Activated T-helper 1 cell treated with anti-CD3 and anti-CD28 coated beads, Interleukin-12 subunit alpha, Interleukin-12 subunit beta, Interleukin-2, Interleukin-4 antibody, amounts not matched to agents 30 ng/mL and 10 ng/mL and 1 ng/mL, durations not matched to agents 14 hours and 24 hours and 36 hours (primary cell): ENCODE results near the gene P4HB. TPM values are rescaled to one million over a fixed set of nuclear protein-coding genes. Genes with fewer than 3 reads are reported as not detected.

Experiments used
- DNase-seq: peaks from one replicate; pipeline ENCODE4 v3.0.0; 2021; ENCODE audit warnings: low spot score
- H3K27ac Mint-ChIP-seq: one replicate; pipeline ENCODE4 v1.8.0; 2021; ENCODE audit warnings: mild to moderate bottlenecking, mixed read lengths
- H3K27me3 Mint-ChIP-seq: one replicate; pipeline ENCODE4 v1.8.0; 2022; ENCODE audit warnings: mild to moderate bottlenecking, moderate library complexity, mixed read lengths; ENCODE audit not compliant: insufficient read depth
- H3K36me3 Mint-ChIP-seq: one replicate; pipeline ENCODE4 v1.8.0; 2021; ENCODE audit warnings: low read depth, mixed read lengths
- H3K4me1 Mint-ChIP-seq: one replicate; pipeline ENCODE4 v1.8.0; 2021; ENCODE audit warnings: low read depth, mixed read lengths
- H3K4me3 Mint-ChIP-seq: one replicate; pipeline ENCODE4 v1.8.0; 2021; ENCODE audit warnings: mild to moderate bottlenecking, moderate library complexity, mixed read lengths
- H3K9me3 Mint-ChIP-seq: one replicate; pipeline ENCODE4 v1.8.0; 2021; ENCODE audit warnings: mixed read lengths
- intact Hi-C: fragments of 100-400 bp; cut with micrococcal nuclease; formaldehyde crosslinking; loops from one replicate; pipeline ENCODE4 v1.15.1; 2024
- total RNA-seq: library from RNA; stranded (reverse); gene quantifications from 2 replicates; pipeline ENCODE4 v1.2.3, GENCODE V29; 2022

Gene P4HB
- total RNA-seq, 1 donor from 2014 or later, result 477 TPM

- no peaks in the 10 kb centered on the region for H3K9me3 Mint-ChIP-seq
- intact Hi-C loops, result loop anchor here (1.0 to 10.0 kb wide), 8 partner anchors 9 to 425 kb away; partner anchors contain the start of genes ACTG1, ASPSCR1, DCXR and FAAP100
- H3K27me3 Mint-ChIP-seq, result no peaks in the 10 kb centered on the region
- H3K27ac Mint-ChIP-seq, result peak overlapping the region; percentile 91
- peaks cover 17% of the 10 kb centered on the region for H3K36me3 Mint-ChIP-seq
- H3K4me3 Mint-ChIP-seq, result peak overlapping the region; percentile 92
- H3K4me1 Mint-ChIP-seq, result peaks cover 12% of the 10 kb centered on the region
- no peak for DNase-seq
Measured at GRCh38 chr17:81869221-81870130, 9.1 kb upstream of the P4HB start.

- Mint-ChIP-seq H3K4me1 (peaks cover 12% of the 10 kb centered on the region), H3K27ac (no peak overlapping the region), H3K9me3 (no peaks in the 10 kb centered on the region), H3K4me3 (peak overlapping the region; percentile 15), H3K27me3 (no peaks in the 10 kb centered on the region), H3K36me3 (peaks cover 17% of the 10 kb centered on the region)
- no peak for DNase-seq
- intact Hi-C loops, result loop anchor here (10.0 kb wide), 2 partner anchors 314 to 426 kb away; partner anchors contain the start of gene FAAP100
Measured at GRCh38 chr17:81868674-81869220, 8.4 kb upstream of the P4HB start.

GRCh38 chr17:81867991-81868673 lies 7.8 kb upstream of the P4HB start:
- Mint-ChIP-seq H3K9me3 (no peaks in the 10 kb centered on the region), H3K4me3 (peak overlapping the region; percentile 61), H3K27me3 (no peaks in the 10 kb centered on the region), H3K36me3 (peaks cover 22% of the 10 kb centered on the region), H3K27ac (no peak overlapping the region), H3K4me1 (peaks cover 19% of the 10 kb centered on the region)
- DNase-seq, result no peak
- intact Hi-C loops, result loop anchor here (10.0 kb wide), 2 partner anchors 313 to 427 kb away; partner anchors contain the start of gene FAAP100

GRCh38 chr17:81867170-81867990 lies 7.0 kb upstream of the P4HB start:
- peaks cover 25% of the 10 kb centered on the region for H3K4me1 Mint-ChIP-seq
- peak overlapping the region; percentile 51 for H3K4me3 Mint-ChIP-seq
- no peaks in the 10 kb centered on the region for H3K9me3 Mint-ChIP-seq
- H3K27me3 Mint-ChIP-seq, result no peaks in the 10 kb centered on the region
- intact Hi-C loops, result loop anchor here (10.0 kb wide), 2 partner anchors 313 to 427 kb away; partner anchors contain the start of gene FAAP100
- H3K36me3 Mint-ChIP-seq, result peaks cover 27% of the 10 kb centered on the region
- DNase-seq, result no peak
- H3K27ac Mint-ChIP-seq, result peak overlapping the region; percentile 55

- Mint-ChIP-seq H3K36me3 (peaks cover 27% of the 10 kb centered on the region), H3K27me3 (no peaks in the 10 kb centered on the region), H3K4me1 (peaks cover 25% of the 10 kb centered on the region), H3K27ac (peak overlapping the region; percentile 55), H3K4me3 (peak overlapping the region; percentile 15), H3K9me3 (no peaks in the 10 kb centered on the region)
- no peak for DNase-seq
- intact Hi-C loops, result loop anchor here (10.0 kb wide), 2 partner anchors 312 to 428 kb away; partner anchors contain the start of gene FAAP100
Measured at GRCh38 chr17:81866440-81867169, 6.3 kb upstream of the P4HB start.

GRCh38 chr17:81865733-81866439 lies 5.6 kb upstream of the P4HB start:
- intact Hi-C loops, result loop anchor here (10.0 kb wide), 2 partner anchors 311 to 429 kb away; partner anchors contain the start of gene FAAP100
- Mint-ChIP-seq H3K27me3 (no peaks in the 10 kb centered on the region), H3K36me3 (peaks cover 27% of the 10 kb centered on the region), H3K4me1 (peaks cover 25% of the 10 kb centered on the region), H3K27ac (no peak overlapping the region), H3K9me3 (no peaks in the 10 kb centered on the region), H3K4me3 (no peak overlapping the region)
- DNase-seq, result no peak

GRCh38 chr17:81865358-81865732 lies 5.0 kb upstream of the P4HB start:
- H3K4me1 Mint-ChIP-seq, result peaks cover 25% of the 10 kb centered on the region
- no peak overlapping the region for H3K4me3 Mint-ChIP-seq
- peaks cover 26% of the 10 kb centered on the region for H3K36me3 Mint-ChIP-seq
- no peaks in the 10 kb centered on the region for H3K9me3 Mint-ChIP-seq
- intact Hi-C loops, result loop anchor here (10.0 kb wide), 2 partner anchors 311 to 429 kb away; partner anchors contain the start of gene FAAP100
- H3K27me3 Mint-ChIP-seq, result peaks cover 3% of the 10 kb centered on the region
- no peak for DNase-seq
- no peak overlapping the region for H3K27ac Mint-ChIP-seq

GRCh38 chr17:81863833-81864768 lies 3.8 kb upstream of the P4HB start:
- no peak for DNase-seq
- no peaks in the 10 kb centered on the region for H3K9me3 Mint-ChIP-seq
- peaks cover 23% of the 10 kb centered on the region for H3K4me1 Mint-ChIP-seq
- H3K27ac Mint-ChIP-seq, result peak overlapping the region; percentile 34
- H3K27me3 Mint-ChIP-seq, result peaks cover 3% of the 10 kb centered on the region
- intact Hi-C loops, result loop anchor here (10.0 kb wide), 2 partner anchors 309 to 431 kb away; partner anchors contain the start of gene FAAP100
- peak overlapping the region; percentile 89 for H3K4me3 Mint-ChIP-seq
- H3K36me3 Mint-ChIP-seq, result peaks cover 22% of the 10 kb centered on the region

- peaks cover 23% of the 10 kb centered on the region for H3K4me1 Mint-ChIP-seq
Measured at GRCh38 chr17:81863123-81863675, 2.9 kb upstream of the P4HB start.

More at GRCh38 chr17:81863123-81863675, 2.9 kb upstream of the P4HB start:
- peak overlapping the region; percentile 93 for H3K27ac Mint-ChIP-seq
- H3K9me3 Mint-ChIP-seq, result no peaks in the 10 kb centered on the region
- intact Hi-C loops, result loop anchor here (10.0 kb wide), 2 partner anchors 308 to 432 kb away; partner anchors contain the start of gene FAAP100
- peaks cover 21% of the 10 kb centered on the region for H3K36me3 Mint-ChIP-seq
- peak overlapping the region; percentile 89 for H3K4me3 Mint-ChIP-seq
- no peak for DNase-seq
- H3K27me3 Mint-ChIP-seq, result peaks cover 3% of the 10 kb centered on the region
